HG02852 (cell line): ENCODE data around the gene MRPS12.

Experiments
- ATAC-seq: cut with Tn5 transposase; IDR thresholded peaks from one replicate; pipeline ENCODE4 v1.9.1; 2021; ENCODE audit warnings: mild to moderate bottlenecking, moderate library complexity; ENCODE audit not compliant: unreplicated experiment

MRPS12 gene

DNA sequence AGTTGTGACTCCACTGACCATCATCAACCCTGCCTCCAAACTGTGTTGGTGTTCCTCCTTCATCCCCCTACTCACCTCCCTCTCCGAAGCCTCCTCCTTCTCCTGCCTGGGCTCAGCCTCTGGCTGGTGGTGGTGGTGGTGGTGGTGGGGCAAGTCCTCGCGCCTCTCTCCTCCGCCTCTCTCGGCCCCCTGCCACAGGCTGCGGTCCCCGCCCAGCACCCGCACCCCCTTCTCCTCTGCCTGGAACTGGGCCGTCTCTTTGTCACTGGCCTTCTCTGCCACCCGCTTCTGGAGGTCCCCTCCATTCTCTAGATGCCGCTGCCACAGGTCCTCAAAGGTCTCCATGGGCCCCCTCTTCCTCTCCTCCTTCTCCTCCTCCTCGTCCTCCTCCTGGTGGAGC is 20.3 kb upstream of the MRPS12 start:
- no peak for ATAC-seq

DNA sequence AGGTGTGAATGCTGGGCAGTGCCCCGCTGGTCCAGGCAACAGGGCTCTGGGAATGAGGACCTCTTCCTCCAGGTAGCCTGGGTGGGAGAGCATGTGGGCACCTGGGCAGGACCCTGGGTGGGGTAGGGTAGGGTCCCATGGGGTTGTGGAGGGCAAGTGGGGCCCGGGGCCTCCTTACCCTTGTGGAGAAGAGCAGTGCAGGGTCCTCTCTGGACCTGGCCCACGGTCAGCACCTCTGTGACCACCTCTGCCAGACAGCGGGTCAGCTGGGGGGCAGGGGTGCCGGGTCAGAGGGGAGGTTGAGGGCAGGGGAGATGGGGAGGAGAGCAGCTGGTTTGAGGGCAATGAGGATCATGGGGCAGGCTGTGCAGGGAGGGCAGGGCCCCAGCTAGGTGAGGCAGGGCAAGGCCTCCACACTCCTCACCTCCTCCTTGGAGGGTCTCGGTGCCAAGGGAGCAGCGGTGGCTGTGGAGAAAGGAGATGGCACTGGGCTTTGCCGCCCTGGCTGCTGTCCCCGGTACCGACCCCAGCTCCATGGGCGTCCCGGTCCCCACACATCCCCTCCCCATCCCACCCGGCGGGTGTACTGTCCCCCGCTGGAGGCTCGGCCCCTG is 19.2 kb upstream of the MRPS12 start:
- ATAC-seq = no peak

DNA sequence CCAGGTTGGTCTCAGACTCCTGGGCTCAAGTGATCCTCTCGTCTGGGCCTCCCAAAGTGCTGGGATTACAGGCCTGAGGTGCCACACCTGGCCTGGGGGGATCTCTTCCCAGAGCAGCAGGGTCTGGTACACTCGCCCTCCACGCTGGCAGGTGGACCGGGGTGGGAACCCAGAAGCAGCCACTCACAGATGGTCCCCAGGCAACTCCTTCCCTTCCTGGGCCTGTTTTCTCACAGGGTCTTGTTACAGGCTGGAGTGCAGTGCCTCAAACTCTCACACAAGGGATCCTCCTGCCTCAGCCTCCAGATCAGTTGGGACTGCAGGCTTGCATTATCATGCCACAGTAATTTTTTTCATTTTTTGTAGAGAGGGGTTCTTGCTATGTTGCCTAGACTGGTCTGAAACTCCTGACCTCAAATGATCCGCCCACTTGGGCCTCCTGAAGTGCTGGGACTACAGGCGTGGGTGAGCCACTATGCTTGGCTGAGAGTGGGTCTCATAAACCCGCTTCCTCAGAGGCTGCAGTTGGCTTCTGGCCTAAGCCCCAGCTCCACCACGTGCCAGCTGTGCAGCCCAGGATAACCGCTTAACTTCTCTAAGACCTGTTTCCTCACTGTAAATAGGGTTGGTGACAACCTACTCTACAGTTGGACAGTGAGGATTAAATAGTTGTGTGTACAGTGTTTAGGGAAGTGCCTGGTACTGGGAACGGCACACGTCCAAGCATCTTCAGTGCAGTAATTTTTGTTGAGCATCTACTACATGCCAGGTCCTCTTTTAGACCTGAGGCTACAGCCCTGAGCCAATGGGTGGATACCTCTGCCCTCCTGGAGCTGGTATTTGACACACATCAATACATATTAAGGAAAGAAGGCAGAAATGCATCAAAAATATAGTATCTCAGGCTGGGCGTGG is 17.9 kb upstream of the MRPS12 start:
- ATAC-seq = no peak

DNA sequence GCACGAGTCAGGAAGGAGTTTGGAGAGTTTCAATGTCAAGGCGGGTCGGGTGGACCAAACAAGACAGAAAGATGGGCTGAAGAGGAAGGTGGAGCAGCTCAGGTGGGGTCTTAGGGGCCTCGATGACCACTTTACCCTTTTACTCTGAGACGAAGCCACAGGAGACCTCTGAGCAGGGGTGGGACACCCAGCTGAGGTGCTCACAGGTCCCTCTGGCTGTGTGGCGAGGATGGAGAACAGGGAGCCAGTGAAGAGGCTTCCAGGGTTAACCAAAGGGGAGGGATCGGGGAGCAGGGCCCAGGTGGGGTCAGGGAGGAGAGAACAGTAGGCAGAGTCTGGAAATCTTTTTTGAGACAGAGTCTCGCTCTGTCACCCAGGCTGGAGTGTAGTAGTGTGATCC is 16.8 kb upstream of the MRPS12 start:
- ATAC-seq = no peak

DNA sequence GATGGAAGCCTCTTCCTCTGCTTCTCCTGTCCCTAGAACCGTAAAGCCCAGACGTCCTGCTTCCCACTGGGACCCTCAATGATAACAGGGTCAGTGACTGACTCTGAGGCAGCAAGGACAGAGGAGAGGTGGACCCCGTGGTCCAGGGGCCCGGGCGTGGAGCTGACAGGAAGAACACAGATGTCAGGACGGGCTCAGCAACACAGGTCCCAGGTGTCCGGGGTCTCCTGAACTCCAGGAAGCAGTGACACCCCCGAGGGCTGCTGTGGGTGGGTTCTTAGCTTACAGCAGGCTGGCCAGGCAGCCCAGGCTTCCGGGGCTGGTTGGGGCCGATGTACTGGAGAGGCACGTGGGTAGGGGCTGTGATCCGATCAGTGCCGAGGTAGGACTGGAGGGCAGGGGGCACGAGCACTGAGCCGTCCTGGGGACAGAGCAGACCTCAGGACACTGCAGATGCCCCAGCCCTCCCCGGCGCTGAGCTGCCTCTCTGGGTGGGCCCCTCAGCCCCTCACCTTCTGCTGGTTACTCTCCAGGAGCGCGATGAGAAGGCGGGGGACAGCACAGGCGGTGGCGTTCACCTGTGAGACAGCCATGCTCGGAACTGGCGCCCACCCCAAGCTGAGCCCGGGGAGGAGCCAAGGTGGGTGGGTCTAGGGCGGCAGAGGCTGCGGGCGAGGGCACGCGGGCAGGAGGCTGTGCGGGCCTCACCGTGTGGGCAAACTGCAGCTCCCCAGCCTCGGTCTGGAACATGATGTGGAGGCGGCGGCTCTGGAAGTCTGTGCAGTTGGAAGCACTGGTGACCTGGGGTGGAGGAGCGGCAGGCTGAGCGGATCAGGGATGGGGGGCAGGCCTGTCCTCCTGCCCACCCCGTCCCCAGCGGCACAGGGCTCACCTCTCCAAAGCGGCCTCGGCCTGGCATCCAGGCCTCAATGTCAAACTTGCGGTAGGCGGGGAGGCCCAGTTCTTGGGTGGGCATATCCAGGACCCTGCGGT is 15.1 kb upstream of the MRPS12 start:
- ATAC-seq = no peak

DNA sequence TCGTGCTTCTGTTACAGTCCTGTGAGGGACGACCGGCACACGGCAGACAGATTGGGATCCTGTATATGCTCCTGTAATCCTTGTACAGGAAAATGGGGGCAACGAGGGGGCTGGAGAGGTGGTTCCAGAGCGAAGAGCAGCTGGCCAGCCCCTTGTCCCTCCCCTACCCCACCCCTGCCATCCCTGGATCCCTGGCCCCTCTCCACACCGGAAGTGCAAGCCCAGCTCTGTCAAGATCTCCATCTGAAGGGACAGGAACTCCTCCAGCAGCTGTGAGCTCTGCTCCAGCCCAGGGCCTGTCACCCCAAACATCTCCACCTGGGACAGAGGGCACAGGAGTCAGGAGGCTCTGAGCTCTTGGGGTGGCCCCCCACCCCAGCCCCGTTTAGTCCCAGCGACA is 13.2 kb upstream of the MRPS12 start:
- no peak for ATAC-seq

DNA sequence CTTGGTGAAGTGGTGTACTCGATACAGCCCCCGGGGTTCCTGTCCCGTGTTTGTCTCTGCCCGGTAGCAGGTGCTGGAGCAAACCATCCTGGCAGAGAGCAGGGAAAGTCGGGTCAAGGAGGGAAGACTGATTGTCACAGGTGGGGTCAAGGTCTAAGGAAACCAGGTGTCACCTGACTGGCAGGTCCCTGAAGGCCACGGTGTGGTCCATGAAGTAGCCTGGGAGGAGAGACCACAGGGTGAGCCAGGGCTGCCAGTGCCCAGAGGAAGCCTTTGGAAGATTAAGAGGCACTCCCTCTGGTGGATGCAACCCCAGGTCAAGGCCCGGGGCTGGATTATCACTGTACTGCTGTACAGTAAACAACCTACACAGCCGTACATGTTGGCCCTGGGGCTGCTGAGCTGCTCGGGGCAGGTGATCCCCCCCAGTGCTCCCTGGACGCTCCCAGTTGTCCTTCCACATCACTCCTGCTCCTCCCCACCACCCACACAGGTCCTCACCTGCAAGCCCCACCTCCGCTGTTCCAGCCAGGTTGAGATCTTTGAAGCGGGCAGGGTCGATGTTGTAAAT is 12.7 kb upstream of the MRPS12 start:
- no peak for ATAC-seq

DNA sequence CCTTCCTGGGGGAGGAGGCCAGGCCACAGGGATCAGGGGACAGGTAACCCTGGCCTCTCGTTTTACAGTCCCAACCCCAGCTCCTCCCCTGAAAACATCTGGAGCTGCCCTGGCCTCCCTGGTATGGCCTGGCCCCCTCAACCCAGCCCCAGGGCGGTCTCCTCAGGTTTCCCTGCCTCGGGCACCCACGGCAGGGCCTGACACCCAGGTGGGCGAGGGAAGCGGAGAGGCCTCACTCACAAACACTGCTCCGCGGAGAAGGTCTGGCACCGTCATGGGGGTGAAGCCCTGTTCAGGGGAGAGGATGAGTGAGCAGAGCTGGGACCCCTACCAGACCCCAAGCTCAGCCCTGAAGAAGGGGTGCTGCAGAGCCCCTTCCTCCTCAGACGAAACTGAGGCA is 12.2 kb upstream of the MRPS12 start:
- ATAC-seq = no peak

DNA sequence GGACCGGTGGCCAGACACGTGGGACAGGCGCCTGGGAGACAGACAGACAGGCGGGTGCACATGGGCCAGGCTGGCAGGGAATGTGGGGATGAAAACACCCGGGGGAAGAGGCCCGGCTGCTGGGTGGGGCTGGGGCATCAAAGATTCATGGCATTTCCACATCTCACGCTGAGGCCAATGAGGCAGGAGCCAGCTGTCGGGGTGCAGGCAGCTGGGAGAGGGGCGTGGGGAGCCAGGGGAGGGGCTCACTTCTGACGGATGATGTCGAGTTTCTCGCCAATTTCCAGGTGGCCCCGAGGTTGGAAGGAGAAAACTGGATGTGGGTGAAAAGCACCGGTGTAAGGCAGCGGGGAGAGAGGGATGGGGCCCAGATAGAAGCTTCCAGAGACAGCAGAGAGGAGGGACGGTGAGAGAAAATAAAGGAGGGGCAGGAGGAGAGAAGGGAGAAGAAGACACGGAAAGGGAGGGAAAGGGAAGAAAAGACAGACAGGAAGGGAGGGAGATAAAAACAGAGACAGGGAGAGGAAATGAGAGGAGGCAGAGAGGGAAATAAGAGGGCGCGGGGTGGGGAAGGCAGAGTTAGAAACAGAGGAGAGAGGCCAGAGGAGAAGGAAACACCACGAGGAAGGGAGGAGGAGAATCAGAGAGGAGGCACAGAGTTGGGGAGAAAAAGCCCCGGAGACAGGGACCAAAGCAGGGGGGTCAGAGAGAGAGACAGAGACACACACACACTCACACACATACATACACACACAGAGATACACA is 10.7 kb upstream of the MRPS12 start:
- no peak for ATAC-seq

DNA sequence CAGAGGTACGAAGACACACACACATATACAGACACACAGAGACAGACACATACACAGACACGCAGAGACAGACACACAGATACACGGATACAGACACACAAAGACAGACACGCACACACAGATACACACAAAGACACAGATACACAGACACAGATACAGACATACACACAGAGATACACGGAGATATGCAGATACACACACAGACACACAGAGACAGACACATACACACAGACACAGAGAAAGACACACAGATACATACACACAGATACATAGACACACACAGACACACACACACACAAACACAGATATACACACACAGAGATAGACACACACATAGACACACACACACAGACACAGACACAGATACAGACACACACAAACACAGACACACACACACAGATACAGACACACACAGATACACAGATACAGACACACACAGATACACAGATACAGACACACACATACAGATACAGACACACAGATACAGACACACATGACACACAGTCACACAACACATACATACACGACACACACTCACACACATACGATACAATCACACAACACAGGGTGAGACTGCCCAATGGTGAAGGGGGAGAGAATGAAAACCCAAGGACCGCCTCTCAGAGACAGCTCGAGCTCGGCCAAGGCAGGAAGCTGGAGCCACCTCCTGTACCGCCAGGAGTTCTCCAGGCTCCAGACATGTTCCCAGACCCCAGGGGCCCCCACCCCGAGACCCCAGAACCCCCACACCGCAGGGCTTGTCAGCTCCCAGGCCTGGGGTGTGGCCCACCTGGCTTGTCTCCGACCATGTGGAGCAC is 9.9 kb upstream of the MRPS12 start:
- no peak for ATAC-seq

DNA sequence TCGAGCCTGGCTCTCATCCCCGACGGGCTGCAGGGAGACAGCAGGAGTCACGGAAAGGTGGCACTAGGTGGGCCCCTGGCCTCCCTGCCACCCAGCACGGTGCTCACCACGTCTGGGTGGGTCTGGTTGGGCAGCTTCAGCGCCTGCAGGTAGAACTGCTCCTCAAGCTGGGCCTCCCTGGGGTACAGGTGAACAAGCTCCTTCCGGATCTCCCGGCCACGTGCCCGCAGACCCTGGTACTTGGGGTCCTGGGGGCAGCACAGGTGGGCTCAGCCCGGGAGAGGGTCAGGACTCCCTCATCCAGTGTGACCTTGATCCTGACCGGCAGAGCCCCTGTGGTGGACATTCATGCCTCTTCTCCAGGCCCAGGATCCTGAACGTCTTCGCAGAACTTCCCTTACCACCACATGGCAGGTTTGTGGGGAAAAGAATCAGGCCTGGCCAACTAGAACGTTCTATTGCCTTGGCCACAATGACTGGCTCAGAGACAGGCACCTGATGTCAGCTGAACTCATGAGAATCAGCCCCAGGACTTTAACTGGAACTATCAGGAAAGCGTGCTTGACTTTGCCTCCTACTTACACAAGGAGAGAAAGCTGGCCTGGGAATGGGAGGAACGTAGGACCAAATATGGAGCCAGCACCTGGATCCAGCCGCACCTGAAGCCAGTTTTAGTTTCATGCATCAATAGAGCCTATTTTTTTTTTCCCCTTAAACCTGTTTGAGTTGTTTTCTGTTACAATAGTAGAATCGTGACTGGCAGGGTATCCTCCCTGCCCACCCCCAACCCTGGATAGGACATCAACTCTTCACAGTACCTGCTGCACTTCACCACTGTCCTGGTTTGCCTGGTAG is 9.1 kb upstream of the MRPS12 start:
- ATAC-seq = no peak

DNA sequence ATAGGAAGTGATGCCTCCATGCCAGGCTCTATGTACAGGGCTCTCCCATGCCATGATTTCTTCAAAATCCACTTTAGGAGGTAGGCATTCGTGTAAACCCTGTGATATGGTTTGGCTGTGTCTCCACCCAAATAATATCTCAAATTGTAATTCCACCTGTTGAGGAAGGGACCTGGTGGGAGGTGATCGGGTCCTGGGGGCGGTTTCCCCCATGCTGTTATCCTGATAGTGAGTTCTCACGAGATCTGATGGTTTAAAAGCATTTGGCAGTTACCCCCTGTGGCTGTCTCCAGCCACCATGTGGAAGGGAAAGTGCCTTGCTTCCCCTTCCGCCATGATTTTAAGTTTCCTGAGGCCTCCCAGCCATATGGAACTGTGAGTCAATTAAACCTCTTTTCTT is 8.3 kb upstream of the MRPS12 start:
- ATAC-seq = no peak

DNA sequence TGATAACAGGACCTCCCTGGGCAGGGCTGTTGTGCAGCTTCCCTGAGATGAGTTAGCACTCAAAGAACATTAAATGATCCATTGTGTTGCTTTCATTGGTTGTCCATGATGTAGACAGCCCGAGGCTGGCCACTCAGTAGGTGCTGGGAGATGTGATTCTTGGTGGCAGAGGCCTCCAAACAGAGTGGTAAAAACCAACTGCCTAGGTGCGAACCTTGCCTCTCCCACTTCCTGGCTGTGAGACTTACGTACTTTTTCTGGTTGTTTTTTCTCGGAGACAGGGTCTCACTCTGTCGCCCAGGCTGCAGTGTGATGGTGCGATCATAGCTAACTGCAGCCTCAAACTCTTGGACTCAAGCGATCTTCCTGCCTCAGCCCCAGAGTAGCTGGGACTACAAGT is 6.4 kb upstream of the MRPS12 start:
- no peak for ATAC-seq

DNA sequence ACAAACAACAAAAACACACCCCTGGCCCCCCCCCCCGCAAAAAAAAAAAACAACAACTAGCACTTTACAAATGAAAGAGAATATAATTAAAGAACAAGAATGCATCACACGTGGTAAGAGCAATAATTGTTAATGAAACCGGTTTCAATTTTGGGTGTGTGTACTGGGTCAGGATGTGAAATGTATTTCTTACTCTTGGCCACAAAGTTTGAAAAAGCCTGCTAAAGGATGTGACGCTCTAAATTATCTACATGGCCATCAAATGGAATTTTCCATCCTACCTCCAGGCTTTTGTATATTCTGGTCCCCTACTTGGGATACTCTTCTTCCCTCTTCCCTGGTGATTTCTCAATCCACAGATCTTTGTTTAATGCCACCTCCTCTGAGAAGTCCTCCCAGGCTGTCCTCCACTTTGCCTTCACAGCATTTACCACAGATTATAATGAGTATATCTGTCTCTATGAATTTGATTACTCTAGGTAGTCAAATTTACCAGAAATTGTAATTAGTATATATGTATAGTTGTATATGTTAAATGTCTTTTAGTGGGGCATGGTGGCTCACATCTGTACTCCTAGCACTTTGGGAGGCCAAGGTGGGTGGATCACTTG is 2.2 kb upstream of the MRPS12 start:
- no peak for ATAC-seq

DNA sequence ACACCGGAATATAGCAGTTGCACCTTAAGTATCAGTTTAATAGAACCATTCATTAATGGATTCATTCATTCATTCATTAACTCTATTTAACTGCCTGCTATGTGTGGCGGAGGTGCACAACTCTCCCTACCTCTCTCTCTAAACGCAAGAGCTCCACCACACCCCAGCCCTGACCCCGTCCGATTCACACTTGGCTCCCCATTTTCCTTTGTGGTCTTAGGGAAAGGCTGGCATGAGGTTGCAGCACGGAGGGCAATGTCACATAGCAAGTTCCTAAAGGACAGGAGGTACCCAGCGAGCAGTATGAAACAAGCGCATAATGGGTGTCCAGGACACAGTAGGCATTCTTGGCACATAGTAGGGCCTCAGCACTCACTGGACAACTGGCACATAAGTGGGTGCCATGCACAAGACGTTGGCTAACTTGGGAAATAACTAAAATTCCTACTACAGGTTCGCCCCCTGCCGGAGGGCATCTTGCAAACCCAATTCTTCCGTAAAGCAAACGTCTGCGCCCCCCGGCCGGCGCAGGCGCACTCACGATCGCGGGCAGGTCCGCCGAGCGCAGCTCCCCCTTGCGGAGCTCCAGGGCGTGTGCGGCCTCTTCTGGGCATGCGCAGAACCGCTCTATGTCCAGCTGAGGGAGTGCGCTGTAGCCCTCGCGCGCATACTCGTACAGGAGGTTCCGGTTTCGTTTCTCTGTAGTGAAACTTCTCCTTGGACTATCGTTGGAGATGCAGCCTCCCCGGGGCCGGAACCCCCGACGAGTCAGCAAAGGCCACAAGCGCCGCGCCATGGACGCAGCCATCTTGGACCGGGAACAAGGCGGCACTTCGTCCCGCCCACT is 592 bp upstream of the MRPS12 start, which contains the start of gene SARS2:
Gene SARS2, minus strand, starts transcription at position 835 of the 847 bp plus-strand sequence. Its CDS starts 27 bp downstream, at position 808.
- peak; percentile 59 for ATAC-seq

DNA sequence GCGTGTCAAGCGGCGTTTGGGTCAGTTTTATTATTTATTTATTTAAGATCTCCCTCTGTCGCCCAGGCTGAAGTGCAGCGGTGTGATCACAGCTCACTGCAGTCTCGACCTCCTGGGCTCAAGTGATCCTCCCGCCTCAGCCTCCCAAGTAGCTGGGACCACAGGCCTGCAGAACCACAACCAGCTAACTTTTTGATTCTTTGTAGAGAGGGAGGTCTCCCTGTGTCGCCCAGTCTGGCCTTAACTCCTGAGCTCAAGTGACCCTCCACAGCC is 713 bp downstream of the MRPS12 start:
- no peak for ATAC-seq
